H9 (cell line): ENCODE data around the gene TMEM253. TPM values are rescaled to one million over a fixed set of nuclear protein-coding genes. Genes with fewer than 3 reads are reported as not detected.

Source experiments
- DNase-seq: peaks from one replicate; pipeline ENCODE4 v3.0.0-alpha.2; 2017
- H2AFZ ChIP-seq: one replicate; pipeline ENCODE4 v1.6.1; 2013; ENCODE audit warnings: mild to moderate bottlenecking, low read length, control low read depth, moderate library complexity
- H2AK5ac ChIP-seq: 2 replicates; pipeline ENCODE4 v1.6.1; 2013; ENCODE audit warnings: low read length, control low read depth, mixed read lengths; ENCODE audit not compliant: insufficient read length
- H2BK120ac ChIP-seq: one replicate; pipeline ENCODE4 v1.6.1; 2013; ENCODE audit warnings: low read depth, mild to moderate bottlenecking, low read length, control low read depth, inconsistent platforms; ENCODE audit not compliant: poor library complexity, severe bottlenecking
- H2BK12ac ChIP-seq: 2 replicates; pipeline ENCODE4 v1.6.1; 2013; ENCODE audit warnings: low read length, control low read depth, mixed read lengths, low read depth; ENCODE audit not compliant: insufficient read length
- H2BK15ac ChIP-seq: 2 replicates; pipeline ENCODE4 v1.6.1; 2013; ENCODE audit warnings: low read depth, low read length, control low read depth
- H2BK20ac ChIP-seq: one replicate; pipeline ENCODE4 v1.6.1; 2013; ENCODE audit warnings: low read depth, mild to moderate bottlenecking, low read length, control low read depth, inconsistent platforms; ENCODE audit not compliant: poor library complexity, severe bottlenecking
- H2BK5ac ChIP-seq: 2 replicates; pipeline ENCODE4 v1.6.1; 2013; ENCODE audit warnings: low read length, control low read depth, mixed read lengths; ENCODE audit not compliant: insufficient read length
- H3K14ac ChIP-seq: 2 replicates; pipeline ENCODE4 v1.6.1; 2013; ENCODE audit warnings: low read length, control low read depth; ENCODE audit not compliant: insufficient read depth
- H3K18ac ChIP-seq: 2 replicates; pipeline ENCODE4 v1.6.1; 2013; ENCODE audit warnings: low read depth, mild to moderate bottlenecking, mixed read lengths, low read length, control low read depth; ENCODE audit not compliant: insufficient read length
- H3K23ac ChIP-seq: 2 replicates; pipeline ENCODE4 v1.6.1; 2013; ENCODE audit warnings: low read length, control low read depth, mixed read lengths, low read depth; ENCODE audit not compliant: insufficient read length
- H3K23me2 ChIP-seq: 2 replicates; pipeline ENCODE4 v1.6.1; 2013; ENCODE audit warnings: low read depth, mild to moderate bottlenecking, mixed read lengths, low read length, control low read depth; ENCODE audit not compliant: insufficient read length, poor library complexity, severe bottlenecking
- H3K27ac ChIP-seq: 2 replicates; pipeline ENCODE4 v1.5.1; 2013; ENCODE audit warnings: low read length, control low read depth, mixed read lengths, low read depth; ENCODE audit not compliant: insufficient read length
- H3K27me3 ChIP-seq: 2 replicates; pipeline ENCODE4 v1.6.1; 2013; ENCODE audit warnings: low read length, control low read depth, inconsistent platforms; ENCODE audit not compliant: insufficient read depth
- H3K4ac ChIP-seq: 2 replicates; pipeline ENCODE4 v1.6.1; 2013; ENCODE audit warnings: low read depth, mild to moderate bottlenecking, control low read depth, inconsistent platforms, low read length, moderate library complexity
- H3K4me1 ChIP-seq: 2 replicates; pipeline ENCODE4 v1.6.1; 2013; ENCODE audit warnings: low read length, control low read depth, inconsistent platforms; ENCODE audit not compliant: insufficient read depth
- H3K4me2 ChIP-seq: 2 replicates; pipeline ENCODE4 v1.6.1; 2013; ENCODE audit warnings: low read length, control low read depth, mixed read lengths; ENCODE audit not compliant: insufficient read length, insufficient read depth
- H3K56ac ChIP-seq: 2 replicates; pipeline ENCODE4 v1.6.1; 2013; ENCODE audit warnings: low read depth, mild to moderate bottlenecking, mixed read lengths, low read length, control low read depth; ENCODE audit not compliant: insufficient read length
- H3K79me1 ChIP-seq: 2 replicates; pipeline ENCODE4 v1.6.1; 2013; ENCODE audit warnings: low read depth, mild to moderate bottlenecking, moderate library complexity, low read length, control low read depth, inconsistent platforms; ENCODE audit not compliant: insufficient read depth, poor library complexity, severe bottlenecking
- H3K79me2 ChIP-seq: 2 replicates; pipeline ENCODE4 v1.6.1; 2013; ENCODE audit warnings: low read length, control low read depth, inconsistent platforms; ENCODE audit not compliant: insufficient read depth
- H3K9ac ChIP-seq: 2 replicates; pipeline ENCODE4 v1.6.1; 2013; ENCODE audit warnings: low read length, control low read depth, mixed read lengths; ENCODE audit not compliant: insufficient read length; ENCODE audit errors: extremely low read depth
- H3K9me3 ChIP-seq: one replicate; pipeline ENCODE4 v1.6.1; 2013; ENCODE audit warnings: low read depth, low read length, inconsistent platforms; ENCODE audit not compliant: control insufficient read depth
- H3T11ph ChIP-seq: one replicate; pipeline ENCODE4 v1.6.1; 2013; ENCODE audit warnings: mild to moderate bottlenecking, low read length, control low read depth, inconsistent platforms
- H4K20me1 ChIP-seq: one replicate; pipeline ENCODE4 v1.6.1; 2013; ENCODE audit not compliant: control insufficient read depth, insufficient read length, insufficient read depth
- H4K5ac ChIP-seq: 2 replicates; pipeline ENCODE4 v1.6.1; 2013; ENCODE audit warnings: low read depth, mild to moderate bottlenecking, mixed read lengths, low read length, control low read depth; ENCODE audit not compliant: insufficient read length
- H4K8ac ChIP-seq: replicated peaks from 2 replicates; pipeline ENCODE4 v1.6.1; 2013; ENCODE audit warnings: low read length, control low read depth, mixed read lengths, low read depth; ENCODE audit not compliant: insufficient read length
- H4K91ac ChIP-seq: 2 replicates; pipeline ENCODE4 v1.6.1; 2013; ENCODE audit warnings: low read depth, mild to moderate bottlenecking, moderate library complexity, mixed read lengths, low read length, control low read depth; ENCODE audit not compliant: insufficient read length
- H3K27ac Mint-ChIP-seq, 3 experiments: 2 replicates in 2 of 3; 3 replicates in 1 of 3; pipeline ENCODE4 v1.8.0; 2020 to 2021; ENCODE audit warnings: mixed read lengths in 3 of 3, mild to moderate bottlenecking in 1 of 3, moderate library complexity in 1 of 3
- H3K27me3 Mint-ChIP-seq: 2 replicates; pipeline ENCODE4 v1.8.0; 2021; ENCODE audit warnings: low read depth, mild to moderate bottlenecking, moderate library complexity, mixed read lengths
- H3K36me3 Mint-ChIP-seq, 3 experiments: 2 replicates in 2 of 3; 3 replicates in 1 of 3; pipeline ENCODE4 v1.8.0; 2020 to 2021; ENCODE audit warnings: low read depth in 3 of 3, mixed read lengths in 3 of 3; ENCODE audit not compliant: insufficient read depth in 1 of 3
- H3K4me1 Mint-ChIP-seq, 2 experiments: 2 replicates each; pipeline ENCODE4 v1.8.0; 2020; ENCODE audit warnings: mixed read lengths in 2 of 2
- H3K4me3 Mint-ChIP-seq, 2 experiments: 2 replicates in 1 of 2; 3 replicates in 1 of 2; pipeline ENCODE4 v1.8.0; 2020 to 2021; ENCODE audit warnings: mild to moderate bottlenecking in 2 of 2, mixed read lengths in 2 of 2, moderate library complexity in 1 of 2
- H3K9me3 Mint-ChIP-seq, 2 experiments: 2 replicates in 1 of 2; 3 replicates in 1 of 2; pipeline ENCODE4 v1.8.0; 2020; ENCODE audit warnings: mild to moderate bottlenecking in 2 of 2, mixed read lengths in 2 of 2, moderate library complexity in 1 of 2
- WGBS: extraction: QIAGEN DNeasy Blood & Tissue Kit; methylation state at CpG from one replicate; pipeline ENCODE4 v1.1.7; 2013; ENCODE audit warnings: missing lambda C conversion rate, low lambda C conversion rate, mixed read lengths; ENCODE audit not compliant: insufficient read length; ENCODE audit errors: extremely low coverage; 5-methylcytosine and 5-hydroxymethylcytosine counted together
- total RNA-seq: library from RNA; stranded (reverse); gene quantifications from 2 replicates; pipeline ENCODE4 v1.2.1, GENCODE V29; 2021
- TF ChIP-seq, protein P1 (sequence below): fragments of 200-600 bp; sonication (generic); conservative IDR thresholded peaks from 3 replicates; pipeline ENCODE4 v1.8.0; 2021; ENCODE audit warnings: antibody characterized with exemption, mild to moderate bottlenecking

TMEM253 gene
- total RNA-seq, 1 experiment from 2014 or later, result 2.2 TPM

DNA sequence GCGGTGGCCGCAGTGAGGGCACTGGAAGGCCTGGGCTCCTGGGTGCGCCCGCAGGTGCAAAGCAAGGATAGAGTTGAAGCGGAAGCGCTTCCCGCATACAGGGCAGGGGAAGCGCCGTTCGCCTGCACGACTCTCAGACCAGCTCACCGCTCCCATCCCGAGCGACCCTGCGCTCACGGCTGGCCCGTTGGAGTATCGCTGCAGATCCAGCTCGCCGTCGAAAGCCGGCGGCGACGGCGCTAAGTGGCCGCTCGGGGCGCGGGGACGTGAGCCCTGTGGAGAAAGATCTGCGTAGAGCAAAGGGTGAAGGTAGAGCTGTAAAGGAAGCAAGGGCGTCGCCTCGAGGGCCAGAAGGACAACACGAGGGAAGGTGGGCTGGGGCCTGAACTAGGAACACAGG, 7.8 kb upstream of the TMEM253 start:
- Histone ChIP-seq H3K4ac (no peak overlapping the region), H3K79me2 (peaks cover 12% of the 10 kb centered on the region; the same call in 1 of the 2 replicates), H2AFZ (no peak overlapping the region), H3K23me2 (peaks cover 12% of the 10 kb centered on the region), H3K23ac (no peak overlapping the region), H3T11ph (no peak overlapping the region), H3K18ac (no peak overlapping the region), H3K79me1 (peaks cover 4% of the 10 kb centered on the region), H3K4me2 (no peak overlapping the region), H4K91ac (no peak overlapping the region), H2BK12ac (no peak overlapping the region), H2AK5ac (no peak overlapping the region), H3K14ac (no peak overlapping the region; the same call in 1 of the 2 replicates), H2BK15ac (no peak overlapping the region), H4K8ac (no peak overlapping the region), H2BK20ac (no peak overlapping the region), H3K27ac (no peak overlapping the region), H4K5ac (no peak overlapping the region), H3K4me1 (peaks cover 18% of the 10 kb centered on the region), H3K56ac (no peak overlapping the region), H2BK120ac (no peak overlapping the region), H2BK5ac (no peak overlapping the region), H4K20me1 (no peaks in the 10 kb centered on the region), H3K27me3 (no peaks in the 10 kb centered on the region), H3K9me3 (no peaks in the 10 kb centered on the region), H3K9ac (no peak overlapping the region)
- H3K9me3 Mint-ChIP-seq, result no peaks in the 10 kb centered on the region; a peak in 2 of 5 replicates
- H3K4me1 Mint-ChIP-seq, result peaks cover 57% of the 10 kb centered on the region in 2 experiments
- TF ChIP-seq, protein P1, sequence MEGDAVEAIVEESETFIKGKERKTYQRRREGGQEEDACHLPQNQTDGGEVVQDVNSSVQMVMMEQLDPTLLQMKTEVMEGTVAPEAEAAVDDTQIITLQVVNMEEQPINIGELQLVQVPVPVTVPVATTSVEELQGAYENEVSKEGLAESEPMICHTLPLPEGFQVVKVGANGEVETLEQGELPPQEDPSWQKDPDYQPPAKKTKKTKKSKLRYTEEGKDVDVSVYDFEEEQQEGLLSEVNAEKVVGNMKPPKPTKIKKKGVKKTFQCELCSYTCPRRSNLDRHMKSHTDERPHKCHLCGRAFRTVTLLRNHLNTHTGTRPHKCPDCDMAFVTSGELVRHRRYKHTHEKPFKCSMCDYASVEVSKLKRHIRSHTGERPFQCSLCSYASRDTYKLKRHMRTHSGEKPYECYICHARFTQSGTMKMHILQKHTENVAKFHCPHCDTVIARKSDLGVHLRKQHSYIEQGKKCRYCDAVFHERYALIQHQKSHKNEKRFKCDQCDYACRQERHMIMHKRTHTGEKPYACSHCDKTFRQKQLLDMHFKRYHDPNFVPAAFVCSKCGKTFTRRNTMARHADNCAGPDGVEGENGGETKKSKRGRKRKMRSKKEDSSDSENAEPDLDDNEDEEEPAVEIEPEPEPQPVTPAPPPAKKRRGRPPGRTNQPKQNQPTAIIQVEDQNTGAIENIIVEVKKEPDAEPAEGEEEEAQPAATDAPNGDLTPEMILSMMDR, result no peak
- no CpG with 5 or more reads among the region's 36 CpGs for WGBS
- H3K27me3 Mint-ChIP-seq, result peaks cover 2% of the 10 kb centered on the region
- H3K27ac Mint-ChIP-seq, result peak overlapping the region; percentile 93 to 98 (median 96); a peak in 6 of 7 replicates
- peaks cover 37 to 49% (median 48%) of the 10 kb centered on the region in 3 experiments for H3K36me3 Mint-ChIP-seq
- peak overlapping the region; percentile 59 to 92 for H3K4me3 Mint-ChIP-seq
- DNase-seq, result no peak
